H1 (cell line): ENCODE results near the gene PPP1R12C. TPM values are rescaled to one million over a fixed set of nuclear protein-coding genes. Genes with fewer than 3 reads are reported as not detected.

ENCODE experiments used
- CTCF ChIA-PET: fragments of 300-600 bp; sonication (Branson Sonifier 250); formaldehyde crosslinking; loops from one replicate; lab custom pipeline; 2021; ENCODE audit not compliant: partially characterized antibody; lab: Charles Lee
- POLR2A ChIA-PET: fragments of 300-600 bp; sonication (Branson Sonifier 250); formaldehyde crosslinking; loops from one replicate; lab custom pipeline; 2021; ENCODE audit warnings: inconsistent platforms; ENCODE audit not compliant: partially characterized antibody; lab: Charles Lee
- DNase-seq, 2 experiments: peaks; one replicate each; pipeline versions ENCODE4 v3.0.0 to v3.0.0-alpha.2; 2010 to 2022; ENCODE audit warnings: low spot score in 2 of 2, low read depth in 1 of 2, mixed read lengths in 1 of 2
- FAIRE-seq: peaks from 2 replicates; lab custom pipeline; 2011; peaks lifted over from hg19 to GRCh38; lab: Jason Lieb, UNC
- H2AFZ ChIP-seq: 2 replicates; pipeline ENCODE4 v1.8.1; 2012; ENCODE audit warnings: low read length, inconsistent platforms
- H2AK5ac ChIP-seq: 2 replicates; pipeline ENCODE4 v1.6.1; 2013; ENCODE audit warnings: low read depth, low read length
- H2BK120ac ChIP-seq: replicated peaks from 2 replicates; pipeline ENCODE3; 2013; ENCODE audit warnings: low read depth, low read length, inconsistent platforms
- H2BK12ac ChIP-seq: 2 replicates; pipeline ENCODE4 v1.6.1; 2013; ENCODE audit warnings: low read depth, low read length
- H2BK15ac ChIP-seq: 2 replicates; pipeline ENCODE4 v1.6.1; 2013; ENCODE audit warnings: low read length
- H2BK20ac ChIP-seq: 2 replicates; pipeline ENCODE4 v1.6.1; 2013; ENCODE audit warnings: low read length
- H2BK5ac ChIP-seq: 2 replicates; pipeline ENCODE4 v1.6.1; 2013; ENCODE audit warnings: low read depth, low read length
- H3K14ac ChIP-seq: 2 replicates; pipeline ENCODE4 v1.6.1; 2013; ENCODE audit warnings: inconsistent platforms; ENCODE audit not compliant: insufficient read length
- H3K18ac ChIP-seq: 2 replicates; pipeline ENCODE4 v1.6.1; 2013; ENCODE audit warnings: low read length; ENCODE audit errors: extremely low read depth
- H3K23ac ChIP-seq: 2 replicates; pipeline ENCODE4 v1.6.1; 2013; ENCODE audit warnings: inconsistent platforms; ENCODE audit not compliant: insufficient read length
- H3K23me2 ChIP-seq: 2 replicates; pipeline ENCODE4 v1.6.1; 2013; ENCODE audit warnings: low read depth, low read length
- H3K27ac ChIP-seq: 2 replicates; pipeline ENCODE4 v1.6.1; 2011; ENCODE audit warnings: low read depth, low read length, inconsistent platforms
- H3K27me3 ChIP-seq, 4 experiments: replicated peaks in 1 of 4; 1 replicate in 1 of 4; 2 replicates in 3 of 4; pipeline versions ENCODE4 v1.6.1 to v1.8.1; 2011 to 2013; ENCODE audit warnings: low read length in 3 of 4, mild to moderate bottlenecking in 3 of 4, inconsistent platforms in 2 of 4, mixed read lengths in 2 of 4, moderate library complexity in 1 of 4; ENCODE audit not compliant: control insufficient read depth in 3 of 4, insufficient read depth in 3 of 4; ENCODE audit errors: extremely low read depth in 1 of 4
- H3K36me3 ChIP-seq, 4 experiments: 2 replicates each; pipeline versions ENCODE4 v1.6.1 to v1.8.1; 2011 to 2013; ENCODE audit warnings: mild to moderate bottlenecking in 4 of 4, low read length in 3 of 4, moderate library complexity in 2 of 4, control low read depth in 1 of 4, inconsistent platforms in 1 of 4; ENCODE audit not compliant: insufficient read depth in 4 of 4, control insufficient read depth in 2 of 4
- H3K4ac ChIP-seq: replicated peaks from 2 replicates; pipeline ENCODE3; 2013; ENCODE audit warnings: low read length, low read depth, mixed read lengths, inconsistent platforms; ENCODE audit not compliant: insufficient read length
- H3K4me1 ChIP-seq, 4 experiments: replicated peaks in 1 of 4; 1 replicate in 1 of 4; 2 replicates in 3 of 4; pipeline versions ENCODE4 v1.6.1 to v1.8.1; 2011 to 2013; ENCODE audit warnings: low read length in 3 of 4, inconsistent platforms in 2 of 4, mixed read lengths in 1 of 4; ENCODE audit not compliant: insufficient read depth in 4 of 4, control insufficient read depth in 3 of 4
- H3K4me2 ChIP-seq, 2 experiments: 2 replicates each; pipeline versions ENCODE4 v1.6.1 to v1.8.1; 2011 to 2013; ENCODE audit warnings: low read depth in 2 of 2, low read length in 2 of 2, control low read depth in 1 of 2, inconsistent platforms in 1 of 2, mild to moderate bottlenecking in 1 of 2; ENCODE audit not compliant: insufficient read depth in 1 of 2
- H3K4me3 ChIP-seq, 4 experiments: fragments of 200-600, 300-600 bp in 1 of 4; sonication (generic), shearing (Covaris generic), sonication (Bioruptor Twin) in 1 of 4; 2 replicates each; pipeline versions ENCODE4 v1.5.1 to v1.8.1; 2011 to 2016; ENCODE audit warnings: low read length in 4 of 4, low read depth in 3 of 4, control low read depth in 2 of 4, inconsistent platforms in 2 of 4, mild to moderate bottlenecking in 2 of 4, mixed read lengths in 1 of 4, moderate library complexity in 1 of 4; ENCODE audit not compliant: insufficient read depth in 2 of 4; ENCODE audit errors: extremely low read depth in 1 of 4
- H3K56ac ChIP-seq: replicated peaks from 2 replicates; pipeline ENCODE3; 2013; ENCODE audit warnings: low read depth, mild to moderate bottlenecking, mixed read lengths, low read length, inconsistent platforms; ENCODE audit not compliant: insufficient read length
- H3K79me1 ChIP-seq: 2 replicates; pipeline ENCODE4 v1.6.1; 2013; ENCODE audit warnings: low read depth, low read length, control low read depth
- H3K79me2 ChIP-seq, 2 experiments: 2 replicates each; pipeline versions ENCODE4 v1.6.1 to v1.8.1; 2012 to 2013; ENCODE audit warnings: low read length in 2 of 2, mild to moderate bottlenecking in 2 of 2, inconsistent platforms in 1 of 2; ENCODE audit not compliant: insufficient read depth in 2 of 2, control insufficient read depth in 1 of 2
- H3K9ac ChIP-seq, 4 experiments: replicated peaks in 1 of 4; 1 replicate in 1 of 4; 2 replicates in 3 of 4; pipeline versions ENCODE4 v1.6.1 to v1.8.1; 2011 to 2013; ENCODE audit warnings: low read depth in 3 of 4, low read length in 3 of 4, control low read depth in 2 of 4, mild to moderate bottlenecking in 2 of 4, moderate library complexity in 2 of 4, inconsistent platforms in 1 of 4; ENCODE audit errors: extremely low read depth in 1 of 4
- H3K9me3 ChIP-seq, 2 experiments: 2 replicates each; pipeline versions ENCODE4 v1.6.1 to v1.8.1; 2012 to 2013; ENCODE audit warnings: mild to moderate bottlenecking in 2 of 2, moderate library complexity in 2 of 2, control low read depth in 1 of 2, inconsistent platforms in 1 of 2, low read depth in 1 of 2, low read length in 1 of 2, mixed read lengths in 1 of 2; ENCODE audit not compliant: insufficient read depth in 2 of 2
- H4K20me1 ChIP-seq, 2 experiments: replicated peaks in 1 of 2; 2 replicates each; pipeline versions ENCODE3 to v1.8.1; 2011 to 2013; ENCODE audit warnings: inconsistent platforms in 2 of 2, low read length in 2 of 2, mild to moderate bottlenecking in 1 of 2; ENCODE audit not compliant: insufficient read depth in 2 of 2, control insufficient read depth in 1 of 2
- H4K5ac ChIP-seq: 2 replicates; pipeline ENCODE4 v1.6.1; 2013; ENCODE audit warnings: low read length, low read depth, mixed read lengths, inconsistent platforms; ENCODE audit not compliant: insufficient read length
- H4K8ac ChIP-seq: 2 replicates; pipeline ENCODE4 v1.8.0; 2013; ENCODE audit warnings: mild to moderate bottlenecking, moderate library complexity, low read length, inconsistent platforms; ENCODE audit not compliant: insufficient read depth; ENCODE audit errors: extremely low read depth
- H4K91ac ChIP-seq: replicated peaks from 2 replicates; pipeline ENCODE3; 2013; ENCODE audit warnings: low read length, mixed read lengths, inconsistent platforms; ENCODE audit not compliant: insufficient read length
- CEBPB ChIP-seq: IDR thresholded peaks from 2 replicates; pipeline ENCODE4 v1.6.1; 2012; ENCODE audit warnings: low read depth, low read length
- CHD2 ChIP-seq: IDR thresholded peaks from 2 replicates; pipeline ENCODE4 v1.6.1; 2012; ENCODE audit warnings: low read length, improper control_type of control experiment
- CTBP2 ChIP-seq: IDR thresholded peaks from 2 replicates; pipeline ENCODE4 v1.7.0; 2011; ENCODE audit warnings: borderline replicate concordance, mild to moderate bottlenecking, moderate library complexity, mixed read lengths, low read length; ENCODE audit not compliant: insufficient read depth, insufficient read length
- HDAC6 ChIP-seq: IDR thresholded peaks from one replicate; pipeline ENCODE4 v1.7.1; 2012; ENCODE audit warnings: low read depth, mild to moderate bottlenecking, inconsistent platforms, low read length, moderate library complexity
- KDM5A ChIP-seq: fragments of 200-600 bp; IDR thresholded peaks from 2 replicates; pipeline ENCODE4 v1.7.1; 2012; ENCODE audit warnings: mild to moderate bottlenecking, low read length, inconsistent platforms, mixed read lengths
- SP1 ChIP-seq: IDR thresholded peaks from 2 replicates; pipeline ENCODE4 v1.6.1; 2011; ENCODE audit warnings: low read depth, low read length
- TAF1 ChIP-seq: IDR thresholded peaks from 2 replicates; pipeline ENCODE4 v1.6.1; 2011; ENCODE audit warnings: mild to moderate bottlenecking, low read depth, low read length
- TEAD4 ChIP-seq: IDR thresholded peaks from 2 replicates; pipeline ENCODE4 v1.6.1; 2012; ENCODE audit warnings: low read depth, low read length, inconsistent platforms, mixed read lengths
- WGBS, 2 experiments: shearing (Covaris generic) in 1 of 2; methylation state at CpG; one replicate each; pipeline versions ENCODE4 v1.1.6 to v1.1.7; 2013 to 2015; ENCODE audit warnings: low lambda C conversion rate in 2 of 2, mixed read lengths in 2 of 2, inconsistent platforms in 1 of 2, low coverage in 1 of 2, missing lambda C conversion rate in 1 of 2; ENCODE audit not compliant: insufficient replicate concordance in 2 of 2, insufficient coverage in 1 of 2, insufficient read length in 1 of 2; ENCODE audit errors: extremely low coverage in 1 of 2, missing lambda C conversion rate in 1 of 2; 5-methylcytosine and 5-hydroxymethylcytosine counted together
- polyA plus RNA-seq, 7 experiments: library from polyadenylated mRNA; depleted of rRNA in 3 of 7; stranded (reverse) in 5 of 7; unstranded in 2 of 7; fragments of >200 nt in 5 of 7; fragments of 200-250 nt in 2 of 7; gene quantifications; 1 replicate in 5 of 7; 2 replicates in 1 of 7; 4 replicates in 1 of 7; pipeline versions ENCODE4 v1.2.1 to v1.2.3, GENCODE V29; 2011 to 2013; ENCODE audit warnings: missing spikeins in 2 of 7, mixed read lengths in 2 of 7
- total RNA-seq: library from RNA; stranded (reverse); fragmentation: NEBNext Ultra II Directional; extraction: Animal tissue kit (Norgen Biotek cat#: 25700); gene quantifications from 2 replicates; pipeline ENCODE4 v1.2.1, GENCODE V29; 2021
- TF ChIP-seq, protein P1 (sequence below): IDR thresholded peaks from 2 replicates; pipeline ENCODE4 v1.6.1; 2012; ENCODE audit warnings: inconsistent platforms
- TF ChIP-seq, protein P2 (sequence below): IDR thresholded peaks from 2 replicates; pipeline ENCODE4 v1.6.1; 2012; ENCODE audit warnings: low read length, inconsistent platforms
- TF ChIP-seq, protein P3 (sequence below): IDR thresholded peaks from 2 replicates; pipeline ENCODE4 v1.6.1; 2012; ENCODE audit warnings: inconsistent platforms

Gene PPP1R12C
- total and polyA plus RNA-seq, 2 of the 8 experiments (the other 6 are each of a cell fraction or from before 2014, with no cell fraction given), result 31.7 to 71.5 TPM

DNA sequence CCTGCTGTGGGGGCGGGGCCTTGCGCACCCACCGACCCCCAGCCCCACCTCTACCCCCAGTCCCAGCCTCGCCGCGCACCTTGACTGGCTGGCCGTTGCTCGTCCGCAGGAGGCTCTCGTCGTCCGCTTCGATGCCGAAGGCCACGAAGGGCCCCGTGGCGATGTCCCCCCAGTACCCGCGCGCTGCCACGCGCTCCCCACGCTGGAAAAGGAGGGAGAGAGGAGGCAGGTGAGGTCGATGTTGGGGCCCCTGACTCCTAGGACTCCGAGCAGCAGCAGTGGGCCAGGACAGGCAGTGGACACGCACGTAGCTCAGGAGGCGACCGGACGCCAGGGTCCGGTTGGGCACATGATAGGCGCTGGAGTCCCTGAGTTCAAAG lies 43.5 kb upstream of the PPP1R12C start:
- POLR2A ChIA-PET, result interaction anchor here (0.7 to 2.7 kb wide), 8 partner anchors 10 to 246 kb away, joined by 3 to 16 read pairs (median 4); partner anchors contain the start of gene UBE2S
- H3K4me3 ChIP-seq, result peak overlapping the region; percentile 10 to 65 (median 30); a peak in 5 of 8 replicates
- WGBS, 2 experiments, result 38% methylated on average over 9 of the region's 32 CpGs; no CpG with 5 or more reads in 1 of the 2 experiments
- TF ChIP-seq, protein P1, sequence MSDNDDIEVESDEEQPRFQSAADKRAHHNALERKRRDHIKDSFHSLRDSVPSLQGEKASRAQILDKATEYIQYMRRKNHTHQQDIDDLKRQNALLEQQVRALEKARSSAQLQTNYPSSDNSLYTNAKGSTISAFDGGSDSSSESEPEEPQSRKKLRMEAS, result peak; percentile 66; the same call in 1 of the 2 replicates
- TF ChIP-seq KDM5A (no peak), SP1 (no peak), CTBP2 (no peak), TAF1 (0 out of 2 replicates have a peak, but pooled peaks have one; percentile 24), HDAC6 (no peak), CHD2 (no peak), CEBPB (no peak), TEAD4 (no peak)
- TF ChIP-seq, protein P2, sequence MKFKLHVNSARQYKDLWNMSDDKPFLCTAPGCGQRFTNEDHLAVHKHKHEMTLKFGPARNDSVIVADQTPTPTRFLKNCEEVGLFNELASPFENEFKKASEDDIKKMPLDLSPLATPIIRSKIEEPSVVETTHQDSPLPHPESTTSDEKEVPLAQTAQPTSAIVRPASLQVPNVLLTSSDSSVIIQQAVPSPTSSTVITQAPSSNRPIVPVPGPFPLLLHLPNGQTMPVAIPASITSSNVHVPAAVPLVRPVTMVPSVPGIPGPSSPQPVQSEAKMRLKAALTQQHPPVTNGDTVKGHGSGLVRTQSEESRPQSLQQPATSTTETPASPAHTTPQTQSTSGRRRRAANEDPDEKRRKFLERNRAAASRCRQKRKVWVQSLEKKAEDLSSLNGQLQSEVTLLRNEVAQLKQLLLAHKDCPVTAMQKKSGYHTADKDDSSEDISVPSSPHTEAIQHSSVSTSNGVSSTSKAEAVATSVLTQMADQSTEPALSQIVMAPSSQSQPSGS, result no peak
- TF ChIP-seq, protein P3, sequence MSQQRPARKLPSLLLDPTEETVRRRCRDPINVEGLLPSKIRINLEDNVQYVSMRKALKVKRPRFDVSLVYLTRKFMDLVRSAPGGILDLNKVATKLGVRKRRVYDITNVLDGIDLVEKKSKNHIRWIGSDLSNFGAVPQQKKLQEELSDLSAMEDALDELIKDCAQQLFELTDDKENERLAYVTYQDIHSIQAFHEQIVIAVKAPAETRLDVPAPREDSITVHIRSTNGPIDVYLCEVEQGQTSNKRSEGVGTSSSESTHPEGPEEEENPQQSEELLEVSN, result peak; percentile 73; the same call in 1 of the 2 replicates

More for the DNA sequence above, 43.5 kb upstream of the PPP1R12C start:
- peak overlapping the region; percentile 85; the same call in 1 of the 2 replicates for H2AFZ ChIP-seq
- DNase-seq (no peak), FAIRE-seq (no peak)
- H3K79me1 ChIP-seq, result no peaks in the 10 kb centered on the region
- no peak overlapping the region for H3K56ac ChIP-seq
- peak overlapping the region; percentile 80 for H3K4ac ChIP-seq
- H3K4me1 ChIP-seq, result peaks cover 3 to 25% (median 9%) of the 10 kb centered on the region in 4 experiments
- H3K23me2 ChIP-seq, result peaks cover 8% of the 10 kb centered on the region; the same call in 1 of the 2 replicates
- H2BK15ac ChIP-seq, result no peak overlapping the region; the same call in 1 of the 2 replicates
- H4K20me1 ChIP-seq, result peaks cover 0 to 1% of the 10 kb centered on the region in 2 experiments
- H3K23ac ChIP-seq, result no peak overlapping the region
- H4K5ac ChIP-seq, result peak overlapping the region; percentile 66
- H3K36me3 ChIP-seq, result no peaks in the 10 kb centered on the region
- peak overlapping the region; percentile 90; the same call in 1 of the 2 replicates for H2BK12ac ChIP-seq
- peaks cover 5 to 16% (median 14%) of the 10 kb centered on the region in 4 experiments; a peak in 6 of 7 replicates for H3K27me3 ChIP-seq
- H3K18ac ChIP-seq, result peak overlapping the region; percentile 90
- no peaks in the 10 kb centered on the region for H3K79me2 ChIP-seq
- H3K9me3 ChIP-seq, result no peaks in the 10 kb centered on the region
- peak overlapping the region; percentile 99 for H4K91ac ChIP-seq
- no peak overlapping the region for H2AK5ac ChIP-seq
- H2BK20ac ChIP-seq, result no peak overlapping the region; the same call in 1 of the 2 replicates
- no peak overlapping the region for H3K27ac ChIP-seq
- CTCF ChIA-PET, result interaction anchor here (0.5 to 5.3 kb wide), 28 partner anchors 8 to 712 kb away, joined by 3 to 118 read pairs (median 4); partner anchors contain the start of genes LENG8, SYT5 and TNNT1
- H3K14ac ChIP-seq, result no peak overlapping the region
- no peak overlapping the region for H3K9ac ChIP-seq
- H2BK5ac ChIP-seq, result no peak overlapping the region
- no peak overlapping the region for H2BK120ac ChIP-seq
- peak overlapping the region; percentile 58; the same call in 1 of the 2 replicates for H4K8ac ChIP-seq
- H3K4me2 ChIP-seq, result peak overlapping the region; percentile 41 to 89
